ENCODE results near the gene GPN2.
"Not testable (repeated sequence)": the region's sequence is repeated elsewhere in the genome, so short reads cannot be mapped to it uniquely, and the experiment has no call there.

GPN2 gene

GRCh38 chr1:26858160-26858559 is 31.9 kb downstream of the GPN2 start:
- no peak for DNase-seq (ENCODE audit: low spot score)
- FAIRE-seq = no peak

DNA sequence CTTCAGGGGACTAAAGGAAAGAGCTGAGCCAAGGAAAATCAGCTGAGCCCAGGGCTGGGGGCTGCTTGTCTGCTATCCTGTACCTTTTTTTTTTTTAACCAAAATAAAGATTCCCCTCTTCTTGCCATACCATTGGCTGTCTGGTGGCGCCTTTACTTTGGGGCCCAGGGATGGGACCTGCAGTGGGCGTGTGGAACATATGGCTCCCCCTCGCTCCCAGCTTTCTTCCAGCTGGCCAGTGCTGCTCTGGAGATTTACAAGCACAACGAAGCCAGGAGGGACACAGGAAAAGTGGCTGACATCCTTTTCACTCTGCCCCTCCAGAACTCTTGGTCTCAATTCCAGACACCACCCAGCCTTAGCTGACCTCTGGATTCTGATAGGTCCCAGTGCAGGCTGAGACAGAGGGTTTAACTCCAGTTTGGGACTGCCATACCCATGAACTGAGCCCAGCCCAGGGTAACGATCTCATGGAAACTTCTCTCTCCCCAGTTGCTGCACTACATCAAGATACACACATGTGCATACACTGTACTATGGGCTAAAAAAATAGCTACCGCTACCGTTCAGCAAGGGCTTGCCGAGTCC is 32.5 kb downstream of the GPN2 start:
- DNase-seq (ENCODE audit: low spot score) (no peak), FAIRE-seq (no peak)

- FAIRE-seq (no peak), DNase-seq (ENCODE audit: low spot score) (no peak)
Measured at GRCh38 chr1:26856604-26857469, 33.2 kb downstream of the GPN2 start.

DNA sequence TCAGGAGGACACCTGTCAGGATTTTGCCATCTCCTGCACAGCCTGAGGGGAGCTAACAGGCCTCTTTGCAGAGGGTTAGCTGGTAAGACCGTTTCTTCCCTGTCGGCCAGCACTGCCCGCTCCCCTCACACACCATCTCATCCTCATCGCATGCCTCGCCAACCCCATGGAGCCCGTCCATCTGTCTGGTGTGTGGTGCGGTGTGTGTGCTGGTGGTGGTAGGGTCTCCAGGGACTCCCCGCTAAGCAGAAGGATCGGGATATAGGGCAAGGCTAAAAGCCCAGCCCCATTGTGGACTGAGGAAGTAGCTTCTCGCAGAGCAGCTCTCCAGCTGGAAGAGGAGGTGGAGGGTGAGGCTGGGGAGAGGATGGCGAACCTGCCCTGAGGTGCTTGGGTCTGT is 33.9 kb downstream of the GPN2 start:
- no peak for DNase-seq (ENCODE audit: low spot score)
- no peak for FAIRE-seq

- FAIRE-seq = no peak
- no peak for DNase-seq (ENCODE audit: low spot score)
Measured at GRCh38 chr1:26855636-26856035, 34.4 kb downstream of the GPN2 start.

DNA sequence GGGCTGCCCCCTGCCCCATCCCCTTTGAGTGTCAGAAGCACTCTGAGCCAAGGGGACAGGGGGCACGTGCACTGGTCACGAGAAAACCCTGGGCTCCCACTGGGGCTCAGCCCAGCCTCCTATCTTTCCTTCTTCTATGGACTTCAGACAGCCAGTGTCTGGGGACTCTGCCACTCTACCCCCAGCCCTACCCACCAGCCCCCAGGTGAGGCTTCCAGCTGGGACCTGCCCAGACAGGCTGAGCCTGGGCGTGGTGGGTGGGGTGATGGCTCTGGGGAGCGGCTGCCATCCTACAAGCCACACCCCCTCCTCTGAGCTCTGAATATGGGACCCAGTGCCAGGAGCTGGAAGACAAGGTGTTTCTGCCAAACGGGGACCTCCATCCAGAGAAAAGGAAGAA is 35.2 kb downstream of the GPN2 start:
- FAIRE-seq (no peak), DNase-seq (ENCODE audit: low spot score) (no peak)

GRCh38 chr1:26853600-26853999 is 36.5 kb downstream of the GPN2 start:
- no peak for FAIRE-seq
- DNase-seq (ENCODE audit: low spot score) = no peak

GRCh38 chr1:26853156-26853555 is 36.9 kb downstream of the GPN2 start:
- DNase-seq (ENCODE audit: low spot score) (peak; percentile 85), FAIRE-seq (peak; percentile 67)

GRCh38 chr1:26852701-26853100 is 37.4 kb downstream of the GPN2 start:
- no peak for FAIRE-seq

DNA sequence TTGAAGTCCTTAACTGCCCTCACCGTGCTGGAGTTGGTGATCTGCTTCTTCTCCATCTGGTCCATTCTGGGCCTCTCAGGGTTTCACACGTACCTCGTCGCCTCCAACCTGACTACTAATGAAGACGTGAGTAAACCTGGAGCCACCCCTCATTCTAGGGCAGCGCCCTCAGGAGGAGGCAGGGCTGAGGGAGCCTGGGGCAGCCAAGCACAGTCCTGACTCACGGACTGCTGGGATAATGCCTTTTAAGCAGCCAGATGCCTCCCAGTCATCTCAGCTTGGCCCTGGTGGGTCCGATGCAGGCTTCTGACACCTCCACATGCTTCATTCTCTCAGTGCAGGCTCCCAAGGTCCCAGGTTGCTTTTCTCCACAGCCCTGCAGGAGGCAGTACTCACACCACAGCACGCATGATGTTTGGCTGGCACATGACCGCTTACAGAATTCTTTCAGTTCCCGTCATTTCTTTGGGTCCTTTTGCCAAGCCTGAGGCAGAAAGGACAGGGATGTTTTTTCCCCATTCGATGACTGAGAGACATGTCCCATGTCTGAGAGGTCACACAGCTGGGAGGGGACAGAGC is 38.9 kb downstream of the GPN2 start:
- DNase-seq (ENCODE audit: low spot score) (no peak), FAIRE-seq (no peak)

More at GRCh38 chr1:26852701-26853100, 37.4 kb downstream of the GPN2 start:
- no peak for DNase-seq (ENCODE audit: low spot score)

GRCh38 chr1:26848941-26849774 is 40.9 kb downstream of the GPN2 start:
- DNase-seq (ENCODE audit: low spot score) = peak; percentile 93
- peak; percentile 90 for FAIRE-seq

DNA sequence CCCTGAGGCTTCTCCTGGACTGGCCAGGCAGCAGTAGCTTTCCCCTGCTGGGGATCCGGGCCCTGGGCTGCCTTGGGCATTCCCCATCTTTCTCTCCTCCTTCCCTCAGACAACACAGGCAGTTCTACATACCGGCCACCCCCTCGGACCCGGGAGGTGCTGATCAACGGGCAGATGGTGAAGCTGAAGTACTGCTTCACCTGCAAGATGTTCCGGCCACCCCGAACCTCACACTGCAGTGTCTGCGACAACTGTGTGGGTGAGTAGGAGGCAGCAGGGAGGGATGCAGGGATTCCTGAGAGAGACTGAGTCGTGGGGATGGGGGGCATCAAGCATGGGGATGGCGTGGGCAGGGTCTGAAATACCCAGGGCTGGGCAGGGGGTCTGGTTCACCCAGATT is 41.6 kb downstream of the GPN2 start:
- no peak for DNase-seq (ENCODE audit: low spot score)
- FAIRE-seq = no peak

GRCh38 chr1:26847826-26848225 is 42.3 kb downstream of the GPN2 start:
- not testable (repeated sequence) for FAIRE-seq

GRCh38 chr1:26844424-26845196 is 45.5 kb downstream of the GPN2 start:
- DNase-seq (ENCODE audit: low spot score) (no peak), FAIRE-seq (no peak)

More at GRCh38 chr1:26847826-26848225, 42.3 kb downstream of the GPN2 start:
- DNase-seq (ENCODE audit: low spot score) = not testable (repeated sequence)

DNA sequence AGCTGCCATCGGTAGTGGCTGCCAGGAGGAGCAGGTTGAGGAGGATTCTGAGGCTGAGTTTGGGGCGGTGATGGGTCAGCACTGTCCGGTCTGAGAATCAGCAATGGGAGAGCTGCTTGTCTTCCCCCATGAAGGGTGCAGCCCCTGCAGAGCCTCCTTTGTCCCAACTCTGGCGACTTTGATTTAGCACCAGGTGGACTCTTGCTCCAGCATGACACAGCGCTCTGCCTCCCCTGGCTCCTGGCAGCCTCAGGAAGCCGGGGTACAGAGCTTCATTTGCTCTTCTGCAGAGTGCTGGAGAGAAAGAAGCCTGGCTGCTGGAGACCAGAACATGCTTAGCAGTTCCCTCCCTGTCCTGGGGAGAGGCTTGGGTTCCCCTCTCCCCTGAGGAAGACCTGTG is 50.3 kb downstream of the GPN2 start:
- DNase-seq (ENCODE audit: low spot score) = no peak

GRCh38 chr1:26839339-26839722 is 50.8 kb downstream of the GPN2 start:
- no peak for FAIRE-seq
- DNase-seq (ENCODE audit: low spot score) = no peak

More for the DNA sequence above, 50.3 kb downstream of the GPN2 start:
- FAIRE-seq = no peak

DNA sequence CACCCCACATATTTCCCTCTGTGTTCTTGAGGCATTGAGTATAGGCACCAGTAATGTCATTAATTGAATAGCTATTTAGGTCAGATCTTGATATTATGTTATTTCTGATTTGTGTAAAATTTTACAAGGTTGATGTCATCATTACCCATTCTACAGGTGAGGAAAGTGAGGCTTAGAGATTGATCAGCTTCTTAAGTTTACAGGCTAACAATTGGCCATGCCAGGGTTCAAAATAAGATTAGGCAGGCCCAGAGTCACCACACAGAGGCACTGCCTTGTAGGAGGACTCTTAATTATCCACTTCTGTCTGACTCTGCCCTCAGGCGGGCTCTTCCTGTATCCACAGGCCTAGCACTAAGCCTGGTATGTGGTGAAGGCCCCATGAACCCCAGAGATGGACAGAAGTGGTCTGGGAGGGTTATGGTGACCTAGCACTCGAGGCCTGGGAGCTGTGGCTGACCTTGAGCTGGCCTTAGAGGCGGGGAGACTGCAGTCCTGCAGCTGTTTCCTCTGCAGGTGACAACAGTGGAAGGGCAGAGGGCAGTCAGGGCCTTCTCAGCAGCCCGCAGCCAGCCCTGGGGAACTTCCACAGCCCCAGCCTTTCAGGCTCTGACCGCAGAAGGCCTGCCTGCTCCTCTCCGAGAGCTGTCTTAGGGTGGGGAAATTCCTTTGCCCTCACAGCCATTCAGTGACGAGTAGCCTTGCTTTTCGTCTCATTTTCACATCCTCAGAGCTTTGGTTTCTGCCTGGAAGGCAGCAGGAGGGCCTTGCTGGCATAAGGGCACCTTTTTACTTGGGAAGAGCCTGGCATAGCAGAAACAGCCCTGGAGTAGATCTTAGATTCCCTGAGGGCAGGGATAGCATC is 51.4 kb downstream of the GPN2 start:
- FAIRE-seq (no peak), DNase-seq (ENCODE audit: low spot score) (no peak)

DNA sequence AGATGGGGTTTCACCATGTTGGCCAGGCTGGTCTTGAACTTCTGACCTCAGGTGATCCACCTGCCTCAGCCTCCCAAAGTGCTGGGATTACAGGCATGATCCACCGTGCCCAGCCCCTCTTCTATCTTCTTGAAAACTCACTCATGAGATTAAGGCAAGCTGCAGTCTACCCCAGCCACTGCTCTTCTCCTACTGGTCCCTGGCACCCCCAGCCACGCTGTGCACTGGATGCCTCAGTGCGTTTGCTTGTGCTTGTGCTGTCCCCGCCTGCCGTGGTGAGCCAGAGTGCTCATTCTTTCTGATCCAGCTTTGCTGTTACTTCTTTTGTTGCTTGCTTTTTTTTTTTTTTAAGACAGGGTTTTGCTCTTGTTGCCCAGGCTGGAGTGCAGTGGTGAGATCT is 52.4 kb downstream of the GPN2 start:
- FAIRE-seq; DNase-seq (ENCODE audit: low spot score): not testable (repeated sequence)

DNA sequence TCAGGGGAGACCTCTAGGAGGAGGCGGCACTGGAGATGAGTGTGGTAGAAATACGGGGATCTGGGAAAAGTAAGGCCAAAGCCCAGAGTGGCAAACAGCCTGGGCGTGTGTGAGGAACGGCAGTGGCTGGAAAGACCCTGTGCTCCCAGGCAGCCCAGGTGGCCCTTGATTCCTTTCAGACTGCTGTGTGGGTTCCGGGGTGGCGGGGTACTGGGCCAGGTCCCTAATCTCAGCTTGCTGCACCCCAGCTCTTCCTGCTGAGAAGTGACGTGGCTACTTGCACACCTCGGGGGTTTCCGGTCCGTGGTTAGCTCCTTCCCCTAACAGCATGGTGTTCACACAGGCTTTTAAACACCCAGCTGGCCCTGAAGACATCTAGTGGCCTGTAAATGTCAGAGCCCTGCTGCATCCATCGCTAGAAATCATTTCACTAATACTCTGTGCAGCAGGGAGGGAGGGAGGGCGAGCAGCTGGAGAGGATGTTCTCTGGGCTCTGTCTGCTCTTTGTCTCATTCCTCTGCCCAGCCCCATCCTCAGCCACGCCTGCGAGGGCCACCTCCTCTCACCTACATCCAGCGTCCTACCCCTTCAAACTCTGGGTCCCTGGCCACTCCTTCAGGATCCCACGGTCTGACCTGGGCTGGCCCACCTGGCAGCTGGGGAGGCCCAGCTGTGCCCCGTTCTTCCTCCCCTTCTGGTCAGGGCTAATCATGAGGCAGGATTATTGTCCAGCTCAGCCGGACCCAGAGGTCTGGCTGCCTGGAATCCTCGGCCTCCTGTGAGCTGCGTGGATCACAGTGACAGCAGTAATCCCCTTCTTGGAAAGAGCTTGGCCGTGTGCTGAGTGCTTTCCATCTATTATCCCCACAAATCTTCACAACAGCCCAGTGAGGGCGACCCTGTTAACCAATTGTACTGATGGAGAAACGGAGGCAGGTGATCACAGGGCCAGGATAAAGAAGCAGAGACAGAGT is 56.4 kb downstream of the GPN2 start:
- DNase-seq (ENCODE audit: low spot score) (no peak), FAIRE-seq (no peak)
